Neural crest cell (in vitro differentiated cells): ENCODE results near the gene NLRP8. TPM values are rescaled to one million over a fixed set of nuclear protein-coding genes. Genes with fewer than 3 reads are reported as not detected.
"Not testable (repeated sequence)": the region's sequence is repeated elsewhere in the genome, so short reads cannot be mapped to it uniquely, and the experiment has no call there.

Source experiments
- DNase-seq: peaks from one replicate; pipeline ENCODE4 v3.0.0; 2021; ENCODE audit warnings: low read depth, mixed read lengths, low spot score
- H3K27ac Mint-ChIP-seq: one replicate; pipeline ENCODE4 v1.8.0; 2021; ENCODE audit warnings: mild to moderate bottlenecking, mixed read lengths; ENCODE audit not compliant: unreplicated experiment
- H3K27me3 Mint-ChIP-seq: 2 replicates; pipeline ENCODE4 v1.8.0; 2021; ENCODE audit warnings: low read depth, mild to moderate bottlenecking, mixed read lengths
- H3K36me3 Mint-ChIP-seq: 2 replicates; pipeline ENCODE4 v1.8.0; 2021; ENCODE audit warnings: low read depth, mild to moderate bottlenecking, mixed read lengths
- H3K4me1 Mint-ChIP-seq: 2 replicates; pipeline ENCODE4 v1.8.0; 2021; ENCODE audit warnings: mixed read lengths
- H3K4me3 Mint-ChIP-seq: one replicate; pipeline ENCODE4 v1.8.0; 2021; ENCODE audit warnings: mild to moderate bottlenecking, mixed read lengths
- H3K9me3 Mint-ChIP-seq: 2 replicates; pipeline ENCODE4 v1.8.0; 2021; ENCODE audit warnings: mixed read lengths
- total RNA-seq: library from RNA; stranded (reverse); gene quantifications from 2 replicates; pipeline ENCODE4 v1.2.1, GENCODE V29; 2021
- TF ChIP-seq, protein P1 (sequence below): fragments of 200-600 bp; sonication (generic); conservative IDR thresholded peaks from 2 replicates; pipeline ENCODE4 v1.5.0; 2021; ENCODE audit warnings: antibody characterized with exemption, mild to moderate bottlenecking

Gene NLRP8
- total RNA-seq, 1 donor from 2014 or later = not detected

DNA sequence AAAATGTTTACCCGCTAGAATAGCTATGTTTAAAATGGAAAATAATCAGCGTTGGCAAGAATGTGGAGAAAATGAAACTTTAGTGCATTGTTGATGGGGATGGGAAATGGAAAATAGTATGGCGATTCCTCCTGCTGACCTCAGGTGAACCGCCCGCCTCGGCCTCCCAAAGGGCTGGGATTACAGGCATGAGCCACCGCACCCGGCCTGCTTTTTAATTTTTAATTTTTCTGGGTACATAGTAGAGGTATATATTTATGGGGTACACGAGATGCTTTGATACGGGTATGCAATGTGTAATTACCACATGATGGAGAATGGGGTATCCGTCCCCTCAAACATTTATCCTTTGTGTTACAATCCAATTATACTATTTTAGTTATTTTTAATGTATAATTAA lies 7.3 kb upstream of the NLRP8 start:
- TF ChIP-seq, protein P1, sequence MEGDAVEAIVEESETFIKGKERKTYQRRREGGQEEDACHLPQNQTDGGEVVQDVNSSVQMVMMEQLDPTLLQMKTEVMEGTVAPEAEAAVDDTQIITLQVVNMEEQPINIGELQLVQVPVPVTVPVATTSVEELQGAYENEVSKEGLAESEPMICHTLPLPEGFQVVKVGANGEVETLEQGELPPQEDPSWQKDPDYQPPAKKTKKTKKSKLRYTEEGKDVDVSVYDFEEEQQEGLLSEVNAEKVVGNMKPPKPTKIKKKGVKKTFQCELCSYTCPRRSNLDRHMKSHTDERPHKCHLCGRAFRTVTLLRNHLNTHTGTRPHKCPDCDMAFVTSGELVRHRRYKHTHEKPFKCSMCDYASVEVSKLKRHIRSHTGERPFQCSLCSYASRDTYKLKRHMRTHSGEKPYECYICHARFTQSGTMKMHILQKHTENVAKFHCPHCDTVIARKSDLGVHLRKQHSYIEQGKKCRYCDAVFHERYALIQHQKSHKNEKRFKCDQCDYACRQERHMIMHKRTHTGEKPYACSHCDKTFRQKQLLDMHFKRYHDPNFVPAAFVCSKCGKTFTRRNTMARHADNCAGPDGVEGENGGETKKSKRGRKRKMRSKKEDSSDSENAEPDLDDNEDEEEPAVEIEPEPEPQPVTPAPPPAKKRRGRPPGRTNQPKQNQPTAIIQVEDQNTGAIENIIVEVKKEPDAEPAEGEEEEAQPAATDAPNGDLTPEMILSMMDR = no peak
- Mint-ChIP-seq H3K36me3 (peaks cover 10% of the 10 kb centered on the region), H3K27me3 (no peaks in the 10 kb centered on the region), H3K9me3 (peaks cover 19% of the 10 kb centered on the region), H3K4me1 (no peaks in the 10 kb centered on the region), H3K4me3 (no peak overlapping the region), H3K27ac (no peak overlapping the region)
- no peak for DNase-seq

DNA sequence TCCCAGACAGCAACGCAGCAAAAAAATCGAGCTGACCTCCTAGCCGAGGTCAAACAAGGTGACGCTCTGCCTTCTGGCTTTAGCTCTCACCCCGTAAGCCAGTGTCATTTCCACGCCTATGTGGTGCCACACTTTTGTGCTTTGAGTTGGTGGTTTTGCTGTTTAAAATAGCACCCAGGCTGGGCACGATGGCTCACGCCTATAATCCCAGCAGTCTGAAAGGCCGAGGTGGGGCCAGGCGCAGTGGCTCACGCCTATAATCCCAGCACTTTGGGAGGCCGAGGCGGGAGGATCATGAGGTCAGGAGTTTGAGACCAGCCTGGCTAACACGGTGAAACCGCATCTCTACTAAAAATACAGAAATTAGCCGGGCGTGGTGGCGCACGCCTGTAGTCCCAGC lies 2.9 kb downstream of the NLRP8 start:
- H3K36me3 Mint-ChIP-seq, DNase-seq, H3K27ac Mint-ChIP-seq, H3K4me1 Mint-ChIP-seq, H3K4me3 Mint-ChIP-seq, H3K27me3 Mint-ChIP-seq: not testable (repeated sequence)
- peaks cover 13% of the 10 kb centered on the region for H3K9me3 Mint-ChIP-seq

DNA sequence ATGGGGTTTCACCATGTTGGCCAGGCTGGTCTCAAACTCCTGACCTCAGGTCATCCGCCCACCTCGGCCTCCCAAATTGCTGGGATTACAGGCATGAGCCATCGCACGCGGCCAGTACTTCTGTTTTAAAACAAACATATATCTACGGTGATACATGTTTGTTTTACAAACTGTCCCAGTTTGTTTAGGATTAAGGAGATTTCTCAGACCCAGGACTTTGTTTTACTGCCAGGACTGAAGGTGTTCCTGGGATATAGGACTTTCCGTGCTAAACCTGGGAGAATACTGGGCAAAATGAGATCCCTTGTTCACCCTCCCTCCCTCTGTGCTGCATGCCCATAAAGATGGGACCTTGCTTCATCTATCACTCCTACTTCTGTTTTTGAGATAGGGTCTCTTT lies 8.8 kb downstream of the NLRP8 start:
- peaks cover 13% of the 10 kb centered on the region for H3K9me3 Mint-ChIP-seq

DNA sequence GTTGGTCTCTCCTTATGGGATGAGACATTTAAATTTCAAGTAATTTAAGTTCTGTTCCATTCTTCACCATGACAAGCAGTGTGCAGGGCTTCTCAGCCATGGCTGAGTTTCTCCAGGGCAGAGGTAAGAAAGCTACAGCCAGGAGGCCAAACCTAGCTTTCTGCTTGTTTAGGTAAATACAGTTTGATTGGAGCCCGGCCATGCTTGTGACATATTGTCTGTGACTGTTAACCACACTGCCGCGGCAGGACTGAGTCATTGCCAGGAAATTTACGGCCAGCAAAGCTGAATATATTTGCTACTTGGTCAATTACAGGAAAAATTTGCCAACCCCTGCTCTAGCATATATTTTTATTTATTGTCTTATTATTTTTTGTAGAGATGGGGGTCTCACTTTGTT lies 10.7 kb downstream of the NLRP8 start:
- no peaks in the 10 kb centered on the region for H3K4me1 Mint-ChIP-seq
- no peak overlapping the region for H3K4me3 Mint-ChIP-seq
- no peak for DNase-seq
- H3K36me3 Mint-ChIP-seq = no peaks in the 10 kb centered on the region
- H3K27ac Mint-ChIP-seq = no peak overlapping the region
- no peaks in the 10 kb centered on the region for H3K27me3 Mint-ChIP-seq
- TF ChIP-seq, protein P1 = no peak
- H3K9me3 Mint-ChIP-seq = peaks cover 9% of the 10 kb centered on the region

More for the DNA sequence above, 8.8 kb downstream of the NLRP8 start:
- Mint-ChIP-seq H3K27me3 (no peaks in the 10 kb centered on the region), H3K36me3 (no peaks in the 10 kb centered on the region), H3K27ac (no peak overlapping the region), H3K4me3 (no peak overlapping the region), H3K4me1 (no peaks in the 10 kb centered on the region)
- DNase-seq = no peak
- TF ChIP-seq, protein P1 = no peak

DNA sequence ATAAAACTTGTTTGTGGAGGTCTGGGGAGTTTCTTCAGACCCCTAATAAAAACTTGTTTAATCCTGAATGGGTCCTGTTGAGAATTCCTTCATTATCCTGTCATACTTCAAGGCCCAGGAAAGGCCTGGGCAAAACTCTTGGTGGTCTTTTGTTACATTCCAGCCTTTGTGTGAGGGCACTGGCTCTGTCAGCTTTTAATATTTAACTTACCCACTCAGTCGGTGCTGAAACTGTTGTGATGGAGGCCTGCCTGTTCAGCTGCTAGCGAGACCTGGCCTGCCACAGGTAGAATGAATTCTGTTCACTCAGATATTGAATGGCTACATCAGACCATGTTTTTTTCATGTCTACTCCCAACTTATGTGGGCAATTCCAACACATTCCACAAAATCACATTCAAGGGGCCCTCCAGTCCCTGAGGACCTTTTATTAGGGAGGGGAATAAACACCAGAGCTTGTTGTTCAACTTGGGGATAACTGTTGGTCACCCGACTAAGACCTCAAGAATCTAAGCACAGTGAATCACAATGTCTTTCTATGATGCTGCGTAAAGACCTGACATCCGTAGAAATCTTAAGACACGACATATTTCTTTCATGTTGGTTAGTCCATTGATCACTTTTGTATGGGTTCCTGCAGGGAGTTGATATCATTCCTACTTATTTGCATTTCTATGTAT lies 12.5 kb downstream of the NLRP8 start:
- no peak for DNase-seq
- Mint-ChIP-seq H3K27ac (no peak overlapping the region), H3K27me3 (no peaks in the 10 kb centered on the region), H3K36me3 (no peaks in the 10 kb centered on the region), H3K9me3 (peaks cover 9% of the 10 kb centered on the region), H3K4me1 (no peaks in the 10 kb centered on the region), H3K4me3 (no peak overlapping the region)
- TF ChIP-seq, protein P1 = no peak

DNA sequence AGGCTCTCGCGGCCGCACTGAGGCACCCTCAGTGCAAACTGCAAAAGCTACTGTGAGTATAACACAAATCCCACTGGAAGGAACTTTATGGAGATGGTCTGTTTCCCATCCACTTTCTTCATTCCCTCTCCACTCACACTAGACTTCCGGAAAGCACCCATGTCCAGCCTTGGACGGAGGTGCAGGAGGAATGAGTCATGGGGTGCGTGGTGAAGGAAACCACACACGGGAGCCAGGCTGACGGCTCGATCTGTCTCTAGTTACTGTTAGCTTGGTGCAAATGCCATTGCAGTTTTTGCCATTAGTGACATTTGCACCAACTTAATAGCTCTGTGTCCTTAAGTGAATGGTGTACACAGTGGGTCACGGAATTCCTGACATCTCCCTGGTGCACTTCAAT lies 14.6 kb downstream of the NLRP8 start:
- DNase-seq = no peak
- no peaks in the 10 kb centered on the region for H3K36me3 Mint-ChIP-seq
- H3K27me3 Mint-ChIP-seq = no peaks in the 10 kb centered on the region
- H3K4me1 Mint-ChIP-seq = no peaks in the 10 kb centered on the region
- no peak overlapping the region for H3K4me3 Mint-ChIP-seq
- H3K9me3 Mint-ChIP-seq = peaks cover 13% of the 10 kb centered on the region
- TF ChIP-seq, protein P1 = no peak
- no peak overlapping the region for H3K27ac Mint-ChIP-seq
